ENCODE results near the gene ODF2. TPM values are rescaled to one million over a fixed set of nuclear protein-coding genes. Genes with fewer than 3 reads are reported as not detected.

Gene ODF2
- total and polyA plus RNA-seq, 2 of the 13 experiments (the other 11 are each of a cell fraction or from before 2014, with no cell fraction given), result 9.8 to 31.3 TPM

DNA sequence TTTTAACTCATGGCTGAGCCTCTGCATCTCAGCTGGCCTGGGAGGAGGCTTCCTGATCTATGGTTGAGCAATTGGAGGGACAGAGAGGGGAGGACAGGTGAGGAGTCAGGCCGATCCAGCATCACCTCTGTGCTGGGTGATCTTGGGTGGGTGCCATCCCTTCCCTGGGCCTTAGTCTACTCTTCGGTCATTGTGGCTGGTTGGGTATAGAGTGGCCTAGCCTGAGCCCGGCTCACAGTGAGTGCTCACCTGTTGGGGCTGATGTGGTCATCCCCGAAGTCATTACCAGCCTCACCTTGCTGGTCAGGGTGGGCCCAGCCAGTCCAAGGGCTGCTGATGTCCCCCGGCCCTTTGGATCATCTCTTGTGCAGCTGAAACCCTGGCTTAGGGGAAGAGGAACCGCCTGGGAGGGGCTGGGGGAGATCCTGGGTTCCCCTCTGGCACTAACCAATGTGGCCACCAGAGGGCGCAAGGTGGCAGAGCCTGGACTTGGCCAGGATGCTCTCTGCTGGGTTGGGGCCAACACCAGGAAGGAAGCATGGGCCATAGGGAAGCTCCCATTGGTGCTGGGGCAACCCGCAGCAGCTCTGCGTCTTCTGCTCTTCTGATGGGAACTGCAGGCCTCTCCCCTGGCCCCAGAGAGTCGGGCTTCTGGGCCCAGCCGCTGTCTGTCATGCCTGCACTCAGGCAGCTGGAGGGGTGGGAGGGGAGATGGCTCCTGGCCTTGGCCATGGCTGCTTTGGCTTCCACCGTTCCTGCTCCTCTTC lies 17.3 kb upstream of the ODF2 start (continued):
- TF ChIP-seq, protein P1, sequence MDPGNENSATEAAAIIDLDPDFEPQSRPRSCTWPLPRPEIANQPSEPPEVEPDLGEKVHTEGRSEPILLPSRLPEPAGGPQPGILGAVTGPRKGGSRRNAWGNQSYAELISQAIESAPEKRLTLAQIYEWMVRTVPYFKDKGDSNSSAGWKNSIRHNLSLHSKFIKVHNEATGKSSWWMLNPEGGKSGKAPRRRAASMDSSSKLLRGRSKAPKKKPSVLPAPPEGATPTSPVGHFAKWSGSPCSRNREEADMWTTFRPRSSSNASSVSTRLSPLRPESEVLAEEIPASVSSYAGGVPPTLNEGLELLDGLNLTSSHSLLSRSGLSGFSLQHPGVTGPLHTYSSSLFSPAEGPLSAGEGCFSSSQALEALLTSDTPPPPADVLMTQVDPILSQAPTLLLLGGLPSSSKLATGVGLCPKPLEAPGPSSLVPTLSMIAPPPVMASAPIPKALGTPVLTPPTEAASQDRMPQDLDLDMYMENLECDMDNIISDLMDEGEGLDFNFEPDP (CRISPR knock-in tag; conservative IDR thresholded peaks at IDR 0.05), result no peak
- TF ChIP-seq, protein P2, sequence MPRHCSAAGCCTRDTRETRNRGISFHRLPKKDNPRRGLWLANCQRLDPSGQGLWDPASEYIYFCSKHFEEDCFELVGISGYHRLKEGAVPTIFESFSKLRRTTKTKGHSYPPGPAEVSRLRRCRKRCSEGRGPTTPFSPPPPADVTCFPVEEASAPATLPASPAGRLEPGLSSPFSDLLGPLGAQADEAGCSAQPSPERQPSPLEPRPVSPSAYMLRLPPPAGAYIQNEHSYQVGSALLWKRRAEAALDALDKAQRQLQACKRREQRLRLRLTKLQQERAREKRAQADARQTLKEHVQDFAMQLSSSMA (CRISPR knock-in tag; IDR thresholded peaks at IDR 0.05), result 0 out of 2 replicates have a peak, but pooled peaks have one; percentile 49
- TF ChIP-seq NFATC3 (CRISPR knock-in tag; IDR thresholded peaks at IDR 0.05), result no peak
- no peak for TF ChIP-seq ZIK1 (CRISPR knock-in tag; IDR thresholded peaks at IDR 0.05; ENCODE audit: borderline replicate concordance, low read depth)
- TF ChIP-seq PHB2 (IDR thresholded peaks at IDR 0.05; ENCODE audit: partially characterized antibody), result no peak
- no peak for TF ChIP-seq SNAI1 (CRISPR knock-in tag; IDR thresholded peaks at IDR 0.05; ENCODE audit: borderline replicate concordance)
- TF ChIP-seq, protein P3, sequence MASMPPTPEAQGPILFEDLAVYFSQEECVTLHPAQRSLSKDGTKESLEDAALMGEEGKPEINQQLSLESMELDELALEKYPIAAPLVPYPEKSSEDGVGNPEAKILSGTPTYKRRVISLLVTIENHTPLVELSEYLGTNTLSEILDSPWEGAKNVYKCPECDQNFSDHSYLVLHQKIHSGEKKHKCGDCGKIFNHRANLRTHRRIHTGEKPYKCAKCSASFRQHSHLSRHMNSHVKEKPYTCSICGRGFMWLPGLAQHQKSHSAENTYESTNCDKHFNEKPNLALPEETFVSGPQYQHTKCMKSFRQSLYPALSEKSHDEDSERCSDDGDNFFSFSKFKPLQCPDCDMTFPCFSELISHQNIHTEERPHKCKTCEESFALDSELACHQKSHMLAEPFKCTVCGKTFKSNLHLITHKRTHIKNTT (CRISPR knock-in tag; IDR thresholded peaks at IDR 0.05), result no peak
- no peak for TF ChIP-seq TMF1 (CRISPR knock-in tag; IDR thresholded peaks at IDR 0.05; ENCODE audit: low read depth)
- no peak for TF ChIP-seq RELA (CRISPR knock-in tag; IDR thresholded peaks at IDR 0.05)
- 0 out of 2 replicates have a peak, but pooled peaks have one; percentile 23 for TF ChIP-seq ZFP36L1 (CRISPR knock-in tag; IDR thresholded peaks at IDR 0.05)
- TF ChIP-seq ZNF790 (CRISPR knock-in tag; IDR thresholded peaks at IDR 0.05; ENCODE audit: borderline replicate concordance), result no peak
- TF ChIP-seq GPN1 (CRISPR knock-in tag; IDR thresholded peaks at IDR 0.05; ENCODE audit: borderline replicate concordance), result no peak
- no peak for TF ChIP-seq SP2 (CRISPR knock-in tag; IDR thresholded peaks at IDR 0.05)
- TF ChIP-seq ZC3H4 (CRISPR knock-in tag; IDR thresholded peaks at IDR 0.05; ENCODE audit: borderline replicate concordance), result no peak
- TF ChIP-seq ZNF839 (CRISPR knock-in tag; IDR thresholded peaks at IDR 0.05; ENCODE audit: borderline replicate concordance), result 0 out of 2 replicates have a peak, but pooled peaks have one; percentile 27
- TF ChIP-seq, protein P4, sequence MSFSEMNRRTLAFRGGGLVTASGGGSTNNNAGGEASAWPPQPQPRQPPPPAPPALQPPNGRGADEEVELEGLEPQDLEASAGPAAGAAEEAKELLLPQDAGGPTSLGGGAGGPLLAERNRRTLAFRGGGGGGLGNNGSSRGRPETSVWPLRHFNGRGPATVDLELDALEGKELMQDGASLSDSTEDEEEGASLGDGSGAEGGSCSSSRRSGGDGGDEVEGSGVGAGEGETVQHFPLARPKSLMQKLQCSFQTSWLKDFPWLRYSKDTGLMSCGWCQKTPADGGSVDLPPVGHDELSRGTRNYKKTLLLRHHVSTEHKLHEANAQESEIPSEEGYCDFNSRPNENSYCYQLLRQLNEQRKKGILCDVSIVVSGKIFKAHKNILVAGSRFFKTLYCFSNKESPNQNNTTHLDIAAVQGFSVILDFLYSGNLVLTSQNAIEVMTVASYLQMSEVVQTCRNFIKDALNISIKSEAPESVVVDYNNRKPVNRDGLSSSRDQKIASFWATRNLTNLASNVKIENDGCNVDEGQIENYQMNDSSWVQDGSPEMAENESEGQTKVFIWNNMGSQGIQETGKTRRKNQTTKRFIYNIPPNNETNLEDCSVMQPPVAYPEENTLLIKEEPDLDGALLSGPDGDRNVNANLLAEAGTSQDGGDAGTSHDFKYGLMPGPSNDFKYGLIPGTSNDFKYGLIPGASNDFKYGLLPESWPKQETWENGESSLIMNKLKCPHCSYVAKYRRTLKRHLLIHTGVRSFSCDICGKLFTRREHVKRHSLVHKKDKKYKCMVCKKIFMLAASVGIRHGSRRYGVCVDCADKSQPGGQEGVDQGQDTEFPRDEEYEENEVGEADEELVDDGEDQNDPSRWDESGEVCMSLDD (CRISPR knock-in tag; IDR thresholded peaks at IDR 0.05; ENCODE audit: borderline replicate concordance), result no peak
- no peak for TF ChIP-seq IKZF4 (CRISPR knock-in tag; IDR thresholded peaks at IDR 0.05; ENCODE audit: borderline replicate concordance, low read depth, not compliant biosample characterization)
- TF ChIP-seq ZNF382 (CRISPR knock-in tag; IDR thresholded peaks at IDR 0.05; ENCODE audit: borderline replicate concordance), result no peak
- no peak for TF ChIP-seq SCMH1 (CRISPR knock-in tag; IDR thresholded peaks at IDR 0.05; ENCODE audit: borderline replicate concordance)
- TF ChIP-seq FOXP1 (IDR thresholded peaks at IDR 0.05), result no peak
- no peak for TF ChIP-seq FOXP1 (CRISPR knock-in tag; IDR thresholded peaks at IDR 0.05)
- TF ChIP-seq, protein P5, sequence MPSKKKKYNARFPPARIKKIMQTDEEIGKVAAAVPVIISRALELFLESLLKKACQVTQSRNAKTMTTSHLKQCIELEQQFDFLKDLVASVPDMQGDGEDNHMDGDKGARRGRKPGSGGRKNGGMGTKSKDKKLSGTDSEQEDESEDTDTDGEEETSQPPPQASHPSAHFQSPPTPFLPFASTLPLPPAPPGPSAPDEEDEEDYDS (CRISPR knock-in tag; IDR thresholded peaks at IDR 0.05), result 0 out of 2 replicates have a peak, but pooled peaks have one; percentile 2
- no peak for TF ChIP-seq MED8 (CRISPR knock-in tag; IDR thresholded peaks at IDR 0.05; ENCODE audit: insufficient replicate concordance)
- TF ChIP-seq RFXANK (CRISPR knock-in tag; IDR thresholded peaks at IDR 0.05), result no peak

Measured in HepG2 (cell line).